GM12892 (cell line): ENCODE results near the gene NPAS3.

Experiments used
- POLR2A ChIP-seq: IDR thresholded peaks from 2 replicates; pipeline ENCODE4 v1.6.1; 2011; ENCODE audit warnings: low read depth, low read length, control low read depth
- POLR2AphosphoS5 ChIP-seq: IDR thresholded peaks from 2 replicates; pipeline ENCODE4 v1.6.1; 2011; ENCODE audit warnings: low read depth, low read length, control low read depth

DNA sequence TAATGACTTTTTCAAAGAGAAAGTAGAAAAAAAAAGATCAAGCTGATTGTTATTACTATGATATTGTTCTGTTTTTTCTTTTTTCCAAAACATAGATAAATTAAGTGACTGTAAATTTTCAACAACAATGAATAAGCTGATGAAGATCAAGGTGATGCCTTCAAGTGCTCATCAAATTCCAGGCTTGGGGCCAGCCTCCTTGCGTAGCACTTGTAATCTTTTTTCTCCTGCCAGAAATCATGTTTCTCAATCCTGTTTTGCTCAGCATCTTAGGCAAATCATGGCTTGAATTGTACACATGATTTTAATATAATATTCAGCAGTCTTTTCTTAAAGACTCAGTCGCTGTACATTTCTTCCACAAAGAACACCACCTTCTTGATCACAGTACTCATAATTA lies 333.2 kb downstream of the NPAS3 start:
- no peak for TF ChIP-seq POLR2AphosphoS5
- TF ChIP-seq POLR2A, result no peak
